Keratinocyte (primary cell): ENCODE results near the gene MAGI1.

Experiments
- EZH2 ChIP-seq: IDR thresholded peaks from one replicate; pipeline ENCODE4 v1.6.1; 2012; ENCODE audit warnings: inconsistent platforms, mild to moderate bottlenecking, low read length, moderate library complexity
- TF ChIP-seq, protein P1 (sequence below), 3 experiments: IDR thresholded peaks in 1 of 3; conservative IDR thresholded peaks in 1 of 3; optimal IDR thresholded peaks in 1 of 3; 2 replicates in 2 of 3; 3 replicates in 1 of 3; pipeline versions ENCODE3 to v1.5.1; 2011; ENCODE audit warnings: low read length in 3 of 3, mild to moderate bottlenecking in 3 of 3, moderate library complexity in 2 of 3, control low read depth in 1 of 3, inconsistent platforms in 1 of 3; ENCODE audit not compliant: insufficient read depth in 2 of 3; ENCODE audit errors: extremely low read depth in 1 of 3

DNA sequence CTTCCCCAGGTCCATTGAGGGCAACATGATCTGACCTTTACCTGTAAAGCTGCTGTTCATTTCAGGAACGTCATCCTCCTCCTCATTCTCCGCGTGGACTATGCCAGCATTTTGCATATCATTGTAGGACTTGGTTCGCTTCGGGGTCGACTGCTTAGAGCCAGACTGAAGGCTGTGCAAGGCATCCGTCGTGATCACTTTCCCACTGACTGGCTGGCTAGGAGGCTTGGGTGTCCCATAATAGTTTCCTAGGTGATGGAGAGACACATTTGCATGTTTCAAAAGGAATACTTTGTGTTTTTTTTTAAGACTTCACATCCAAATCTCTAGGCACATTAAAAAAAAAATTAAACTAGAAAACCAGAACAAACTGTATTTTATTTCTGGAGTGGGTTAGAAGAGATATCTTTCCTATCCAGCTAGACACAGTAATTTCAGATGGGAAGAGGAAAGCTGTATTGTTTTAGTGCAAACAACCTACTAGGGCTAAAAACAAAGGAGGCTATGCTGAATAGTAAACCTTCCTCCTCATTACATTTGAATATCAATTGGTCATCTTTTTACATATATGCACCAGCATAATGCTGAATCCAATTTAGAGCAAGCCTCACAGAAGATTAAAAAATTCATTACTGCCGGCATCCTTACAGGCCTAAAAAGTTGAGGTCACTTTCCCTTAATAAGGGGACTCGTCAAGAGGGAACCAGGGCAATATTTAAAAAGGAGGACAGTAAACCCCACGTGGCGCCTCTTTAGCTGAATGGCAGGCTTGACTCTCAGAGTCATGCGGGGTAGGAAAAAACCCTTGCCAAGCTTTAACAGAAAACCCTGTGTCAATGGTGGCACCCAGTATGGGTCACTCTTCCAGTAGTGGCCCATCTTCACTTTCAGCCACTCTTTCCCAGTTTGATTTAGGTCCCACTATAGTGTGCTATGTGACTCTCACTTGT is 559.9 kb downstream of the MAGI1 start:
- TF ChIP-seq, protein P1, sequence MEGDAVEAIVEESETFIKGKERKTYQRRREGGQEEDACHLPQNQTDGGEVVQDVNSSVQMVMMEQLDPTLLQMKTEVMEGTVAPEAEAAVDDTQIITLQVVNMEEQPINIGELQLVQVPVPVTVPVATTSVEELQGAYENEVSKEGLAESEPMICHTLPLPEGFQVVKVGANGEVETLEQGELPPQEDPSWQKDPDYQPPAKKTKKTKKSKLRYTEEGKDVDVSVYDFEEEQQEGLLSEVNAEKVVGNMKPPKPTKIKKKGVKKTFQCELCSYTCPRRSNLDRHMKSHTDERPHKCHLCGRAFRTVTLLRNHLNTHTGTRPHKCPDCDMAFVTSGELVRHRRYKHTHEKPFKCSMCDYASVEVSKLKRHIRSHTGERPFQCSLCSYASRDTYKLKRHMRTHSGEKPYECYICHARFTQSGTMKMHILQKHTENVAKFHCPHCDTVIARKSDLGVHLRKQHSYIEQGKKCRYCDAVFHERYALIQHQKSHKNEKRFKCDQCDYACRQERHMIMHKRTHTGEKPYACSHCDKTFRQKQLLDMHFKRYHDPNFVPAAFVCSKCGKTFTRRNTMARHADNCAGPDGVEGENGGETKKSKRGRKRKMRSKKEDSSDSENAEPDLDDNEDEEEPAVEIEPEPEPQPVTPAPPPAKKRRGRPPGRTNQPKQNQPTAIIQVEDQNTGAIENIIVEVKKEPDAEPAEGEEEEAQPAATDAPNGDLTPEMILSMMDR (optimal IDR thresholded peaks at IDR 0.05 in 1 of 3, IDR thresholded peaks at IDR 0.05 in 1 of 3, conservative IDR thresholded peaks at IDR 0.05 in 1 of 3; ENCODE audit: extremely low read depth in 1 of 3, insufficient read depth in 2 of 3, low read length in 3 of 3), result no peak
- TF ChIP-seq EZH2, result no peak
